IMR-90 (cell line): ENCODE data around the gene LRRC15. TPM values are rescaled to one million over a fixed set of nuclear protein-coding genes. Genes with fewer than 3 reads are reported as not detected.
A peak's percentile ranks its signal among the peaks of the same experiment; 100 is the strongest.

Source experiments
- ATAC-seq: fragments of 200-7000 bp; cut with Tn5 transposase; 2 replicates; pipeline ENCODE4 v1.9.1; 2020; ENCODE audit warnings: low read depth, mild to moderate bottlenecking, moderate library complexity
- BruUV-seq: library from RNA; stranded (reverse); fragments of 400-500 nt; replicated peaks from 2 replicates; lab custom pipeline; 2021; lab: Mats Ljungman, UMichigan
- CTCF ChIA-PET: fragments of 300-600 bp; formaldehyde crosslinking; extraction: SDS; loops from one replicate; lab custom pipeline; 2021; ENCODE audit warnings: antibody characterized with exemption; lab: Yijun Ruan, JAX
- POLR2A ChIA-PET: fragments of 300-600 bp; sonication (Branson Sonifier 250); formaldehyde crosslinking; loops from one replicate; lab custom pipeline; 2022; ENCODE audit warnings: antibody characterized with exemption; ENCODE audit not compliant: unreplicated experiment; lab: Charles Lee
- DNase-seq: peaks from one replicate; pipeline ENCODE4 v3.0.0; 2013
- H2AFZ ChIP-seq: replicated peaks from 2 replicates; pipeline ENCODE3; 2013; ENCODE audit warnings: low read length, mild to moderate bottlenecking; ENCODE audit not compliant: poor library complexity
- H2AK5ac ChIP-seq: 2 replicates; pipeline ENCODE4 v1.6.1; 2013; ENCODE audit warnings: low read depth, low read length, inconsistent platforms
- H2AK9ac ChIP-seq: replicated peaks from 2 replicates; pipeline ENCODE3; 2013; ENCODE audit warnings: mild to moderate bottlenecking, low read depth, low read length, moderate library complexity; ENCODE audit not compliant: poor library complexity
- H2BK120ac ChIP-seq: 2 replicates; pipeline ENCODE4 v1.6.1; 2013; ENCODE audit warnings: low read depth, low read length, inconsistent platforms
- H2BK15ac ChIP-seq: 3 replicates; pipeline ENCODE4 v1.6.1; 2013; ENCODE audit warnings: low read depth, low read length, inconsistent platforms
- H2BK20ac ChIP-seq: 2 replicates; pipeline ENCODE4 v1.6.1; 2013; ENCODE audit warnings: low read depth, mild to moderate bottlenecking, inconsistent platforms, low read length, moderate library complexity
- H2BK5ac ChIP-seq: 2 replicates; pipeline ENCODE4 v1.6.1; 2013; ENCODE audit warnings: mild to moderate bottlenecking, low read depth, low read length, inconsistent platforms; ENCODE audit not compliant: poor library complexity, severe bottlenecking
- H3K14ac ChIP-seq: replicated peaks from 2 replicates; pipeline ENCODE4 v1.6.1; 2013; ENCODE audit warnings: low read depth, low read length, inconsistent platforms
- H3K18ac ChIP-seq: 2 replicates; pipeline ENCODE4 v1.6.1; 2013; ENCODE audit warnings: low read depth, low read length, control low read depth
- H3K23ac ChIP-seq: 2 replicates; pipeline ENCODE4 v1.6.1; 2013; ENCODE audit warnings: low read depth, low read length, inconsistent platforms
- H3K27ac ChIP-seq: 2 replicates; pipeline ENCODE4 v1.5.1; 2013; ENCODE audit warnings: mild to moderate bottlenecking, control low read depth, low read length; ENCODE audit not compliant: insufficient read depth
- H3K27me3 ChIP-seq: 2 replicates; pipeline ENCODE4 v1.6.1; 2013; ENCODE audit warnings: low read length; ENCODE audit not compliant: control insufficient read depth, insufficient read depth
- H3K36me3 ChIP-seq: 2 replicates; pipeline ENCODE4 v1.6.1; 2013; ENCODE audit warnings: low read length, mixed read lengths; ENCODE audit not compliant: control insufficient read depth, insufficient read depth
- H3K4ac ChIP-seq: 2 replicates; pipeline ENCODE4 v1.6.1; 2013; ENCODE audit warnings: low read depth, low read length, inconsistent platforms
- H3K4me1 ChIP-seq: 2 replicates; pipeline ENCODE4 v1.6.1; 2013; ENCODE audit warnings: low read length, mixed read lengths; ENCODE audit not compliant: control insufficient read depth, insufficient read depth
- H3K4me2 ChIP-seq: 2 replicates; pipeline ENCODE4 v1.6.1; 2013; ENCODE audit warnings: low read depth, mild to moderate bottlenecking, control low read depth, low read length, moderate library complexity
- H3K4me3 ChIP-seq: 2 replicates; pipeline ENCODE4 v1.5.1; 2013; ENCODE audit warnings: low read depth, mild to moderate bottlenecking, control low read depth, low read length, moderate library complexity; ENCODE audit not compliant: insufficient read depth
- H3K56ac ChIP-seq: 2 replicates; pipeline ENCODE4 v1.6.1; 2013; ENCODE audit warnings: low read length, inconsistent platforms; ENCODE audit not compliant: insufficient read depth; ENCODE audit errors: extremely low read depth
- H3K79me1 ChIP-seq, 2 experiments: 2 replicates each; pipeline ENCODE4 v1.6.1; 2013; ENCODE audit warnings: low read length in 2 of 2, inconsistent platforms in 1 of 2, low read depth in 1 of 2
- H3K9ac ChIP-seq: 2 replicates; pipeline ENCODE4 v1.6.1; 2013; ENCODE audit warnings: low read depth, low read length, control low read depth
- H3K9me1 ChIP-seq: 2 replicates; pipeline ENCODE4 v1.6.1; 2013; ENCODE audit warnings: low read length, inconsistent platforms; ENCODE audit not compliant: insufficient read depth
- H3K9me3 ChIP-seq: 2 replicates; pipeline ENCODE4 v1.6.1; 2013; ENCODE audit warnings: low read length; ENCODE audit not compliant: control insufficient read depth, insufficient read depth
- H4K20me1 ChIP-seq: 2 replicates; pipeline ENCODE4 v1.6.1; 2013; ENCODE audit warnings: low read length, inconsistent platforms; ENCODE audit not compliant: insufficient read depth
- H4K5ac ChIP-seq: 2 replicates; pipeline ENCODE4 v1.6.1; 2013; ENCODE audit warnings: mild to moderate bottlenecking, low read depth, low read length, control low read depth
- H4K8ac ChIP-seq, 2 experiments: 2 replicates each; pipeline ENCODE4 v1.6.1; 2013; ENCODE audit warnings: low read depth in 2 of 2, low read length in 2 of 2, control low read depth in 1 of 2, inconsistent platforms in 1 of 2
- H4K91ac ChIP-seq: 2 replicates; pipeline ENCODE4 v1.6.1; 2013; ENCODE audit warnings: low read depth, low read length, inconsistent platforms; ENCODE audit not compliant: insufficient read depth
- FOS ChIP-seq: fragments of 150-350 bp; IDR thresholded peaks from 2 replicates; pipeline ENCODE4 v1.6.1; 2016; ENCODE audit warnings: low read depth, low read length
- MAFK ChIP-seq: IDR thresholded peaks from 2 replicates; pipeline ENCODE4 v1.6.1; 2012; ENCODE audit warnings: low read depth, low read length, improper control_type of control experiment
- MXI1 ChIP-seq: IDR thresholded peaks from 2 replicates; pipeline ENCODE4 v1.6.1; 2012; ENCODE audit warnings: low read depth, mild to moderate bottlenecking, low read length, moderate library complexity, borderline replicate concordance
- RCOR1 ChIP-seq: IDR thresholded peaks from 2 replicates; pipeline ENCODE4 v1.6.1; 2012; ENCODE audit warnings: mild to moderate bottlenecking, low read length, improper control_type of control experiment; ENCODE audit not compliant: insufficient replicate concordance
- SMC3 ChIP-seq: fragments of 150-350 bp; IDR thresholded peaks from 2 replicates; pipeline ENCODE4 v1.6.1; 2016; ENCODE audit warnings: low read depth, mild to moderate bottlenecking, antibody characterized with exemption, low read length, moderate library complexity
- WGBS, 2 experiments: methylation state at CpG; one replicate each; pipeline versions ENCODE4 v1.1.5 to v1.1.7; 2013; ENCODE audit warnings: missing lambda C conversion rate in 2 of 2; ENCODE audit not compliant: insufficient read length in 1 of 2; ENCODE audit errors: extremely low coverage in 2 of 2; 5-methylcytosine and 5-hydroxymethylcytosine counted together
- dilution Hi-C: fragments of 300-500 bp; cut with HindIII; formaldehyde crosslinking; loops from one replicate; pipeline ENCODE4 v1.14.3; 2018; ENCODE audit warnings: low sequenced_read_pairs; ENCODE audit not compliant: unreplicated experiment
- in situ Hi-C: fragments of 300-500 bp; cut with MboI; formaldehyde crosslinking; loops from 3 replicates; pipeline ENCODE4 v1.14.3; 2019; ENCODE audit warnings: low sequenced_read_pairs, inconsistent platforms, mixed read lengths
- intact Hi-C: fragments of 100-400 bp; cut with micrococcal nuclease; formaldehyde crosslinking; loops from 2 replicates; pipeline ENCODE4 v1.10.0; 2022
- polyA plus RNA-seq, 3 experiments: library from polyadenylated mRNA; depleted of rRNA; stranded (reverse); fragments of >200 nt; gene quantifications; 2 replicates each; pipeline ENCODE4 v1.2.3, GENCODE V29; 2012; ENCODE audit warnings: low replicate concordance in 1 of 3
- total RNA-seq: library from RNA; depleted of rRNA; stranded (reverse); fragments of >200 nt; gene quantifications from 2 replicates; pipeline ENCODE4 v1.2.3, GENCODE V29; 2012

LRRC15 gene
- total and polyA plus RNA-seq, 2 of the 4 experiments (the other 2 are of a cell fraction): 2.5 to 9.0 TPM

DNA sequence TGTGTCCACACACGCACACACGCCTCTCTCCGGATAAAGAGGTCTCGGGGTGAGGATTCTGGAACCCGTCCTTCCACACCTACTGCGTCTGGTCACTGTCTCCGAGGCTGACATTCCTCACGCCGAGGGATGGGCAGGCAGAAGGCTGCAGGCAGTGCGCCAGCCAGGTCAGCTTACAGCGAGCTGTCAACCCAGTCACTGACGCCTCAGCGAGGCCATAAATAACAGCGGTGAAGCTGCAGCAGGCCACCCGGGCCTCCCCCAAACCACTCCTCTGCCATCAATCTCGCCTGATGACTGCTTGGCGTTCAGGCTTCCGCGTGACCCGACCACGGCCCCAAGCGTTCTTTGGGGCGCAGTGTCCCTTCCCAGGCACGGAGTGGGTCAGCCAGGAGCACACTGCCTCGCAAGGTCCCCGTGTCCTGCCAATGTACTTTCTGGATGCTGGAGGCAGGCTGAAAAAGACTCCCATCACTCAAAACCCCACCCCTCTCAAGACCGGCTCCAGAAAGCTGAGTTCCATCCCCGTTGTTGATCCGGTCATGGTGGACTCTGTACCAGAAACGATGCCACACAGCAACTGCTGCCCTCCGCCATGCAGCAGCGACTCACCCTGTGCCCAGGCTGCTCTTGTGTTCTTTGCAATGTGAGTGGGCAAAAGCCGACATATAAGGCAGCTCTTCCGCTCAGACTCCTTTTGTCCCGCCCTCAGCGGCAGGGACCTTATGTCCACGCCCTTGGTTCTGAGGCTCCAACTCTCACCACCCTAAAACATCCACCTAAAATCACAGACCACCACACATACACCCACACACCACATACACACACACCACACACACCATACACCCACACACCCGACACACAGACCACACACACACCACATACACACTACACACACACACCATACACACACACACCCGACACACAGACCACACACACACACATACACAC, 45.5 kb downstream of the LRRC15 start (continued):
- TF ChIP-seq SMC3: no peak
- TF ChIP-seq MXI1: no peak
- TF ChIP-seq MAFK: no peak

GRCh38 chr3:194322678-194323211, 46.8 kb downstream of the LRRC15 start:
- Histone ChIP-seq H3K4me2 (no peak overlapping the region), H4K20me1 (peaks cover 3% of the 10 kb centered on the region; the same call in 1 of the 2 replicates), H3K9me1 (peaks cover 28% of the 10 kb centered on the region), H3K4me3 (no peak overlapping the region), H3K56ac (no peak overlapping the region), H2BK20ac (no peak overlapping the region), H2BK15ac (no peak overlapping the region), H3K23ac (no peak overlapping the region), H3K36me3 (no peaks in the 10 kb centered on the region), H3K14ac (no peak overlapping the region), H2AK9ac (no peak overlapping the region), H2AFZ (peak overlapping the region; percentile 28), H3K79me1 (peaks cover 0 to 8% of the 10 kb centered on the region in 2 experiments; a peak in 1 of 4 replicates), H3K4me1 (peaks cover 7% of the 10 kb centered on the region), H4K8ac (no peak overlapping the region), H3K9me3 (peaks cover 12% of the 10 kb centered on the region), H3K9ac (no peak overlapping the region), H3K27ac (no peak overlapping the region), H4K5ac (no peak overlapping the region), H3K27me3 (peaks cover 8% of the 10 kb centered on the region), H3K18ac (no peak overlapping the region), H2BK5ac (no peak overlapping the region), H3K4ac (peak overlapping the region; percentile 22), H2BK120ac (peak overlapping the region; percentile 41), H2AK5ac (peak overlapping the region; percentile 75; the same call in 1 of the 2 replicates), H4K91ac (no peak overlapping the region)
- BruUV-seq: no TSS peak
- ChIA-PET CTCF (no interaction called here), POLR2A (no interaction called here)
- intact Hi-C loops (no loop called here), in situ Hi-C loops (no loop called here), dilution Hi-C loops (no loop called here)
- no peak for ATAC-seq
- DNase-seq: peak; percentile 55
- WGBS, 2 experiments: 100% methylated on average over 5 of the region's 18 CpGs; no CpG with 5 or more reads in 1 of the 2 experiments
- TF ChIP-seq RCOR1: no peak
- peak; percentile 22; the same call in 1 of the 2 replicates for TF ChIP-seq FOS
